ENCODE measurements around the gene SIGLEC1. TPM values are rescaled to one million over a fixed set of nuclear protein-coding genes. Genes with fewer than 3 reads are reported as not detected.

The SIGLEC1 gene
- total RNA-seq (2021): 0.13 TPM in 1 of 2 replicates, not detected in the other
- Bru-seq, nascent RNA: percentile 4 among the genes with signal in this experiment
- percentile 12 among the genes with signal in this experiment for BruChase-seq, experiment 1, labeled RNA remaining after a 2-hour chase
- BruChase-seq, experiment 2, labeled RNA remaining after a 6-hour chase: not detected
- long read RNA-seq: 0 reads

DNA sequence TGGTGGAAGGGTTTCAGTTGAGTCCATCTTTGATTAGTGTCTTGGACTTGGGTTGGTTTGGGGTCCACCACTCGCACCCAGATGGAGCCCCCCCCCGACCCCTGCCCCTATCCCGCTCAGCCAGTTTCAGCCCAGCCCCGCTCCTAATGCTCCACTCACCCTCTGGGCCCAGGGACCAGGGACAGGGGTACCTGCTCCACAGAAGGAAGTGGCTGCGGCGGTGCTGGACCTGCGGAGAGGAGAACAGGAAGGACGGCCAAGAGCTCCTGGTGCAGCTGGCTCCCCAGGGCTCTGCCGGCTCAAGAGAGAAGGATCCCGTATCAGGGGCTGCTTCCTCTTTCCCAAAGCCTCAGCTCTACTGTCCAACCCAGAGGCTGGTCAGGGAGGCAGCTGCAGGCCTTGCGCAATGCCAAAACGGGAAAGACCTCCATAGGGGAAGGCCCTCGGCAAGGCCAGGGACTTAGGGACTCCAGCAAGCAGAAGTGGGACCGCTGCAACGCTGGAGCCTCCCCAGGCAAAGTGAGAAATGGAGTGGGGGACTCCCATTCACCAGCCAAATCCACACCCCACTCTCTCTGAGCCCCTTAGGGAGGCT is at the start of gene SIGLEC1:
TSS of gene SIGLEC1 (minus strand) at position 322 of the 595 bp plus-strand sequence. CDS start 5,472 bp downstream, outside the sequence.
- CTCF ChIA-PET: interaction anchor here (2.6 kb wide), 1 partner anchor 149 kb away, joined by 14 read pairs; no protein-coding TSS in a partner anchor
- Histone ChIP-seq H2AFZ (no peak within 1 kb of the TSS), H3K27ac (no peak within 1 kb of the TSS), H3F3A (ENCODE audit: insufficient read depth, low read depth) (no peaks in the 10 kb centered on the region), H3K4me3 (no peak within 1 kb of the TSS), H3K4me2 (no peak within 1 kb of the TSS), H3K4me1 (replicated peaks; ENCODE audit: insufficient read depth) (no peaks in the 10 kb centered on the region), H4K20me1 (ENCODE audit: insufficient read depth) (no peaks in the 10 kb centered on the region), H3K27me3 (ENCODE audit: insufficient read depth, low read depth) (no peaks in the 10 kb centered on the region), H3K9me2 (ENCODE audit: insufficient read depth) (no peaks in the 10 kb centered on the region), H3K9me3 (ENCODE audit: insufficient read depth, low read depth) (no peaks in the 10 kb centered on the region), H3K79me2 (ENCODE audit: low read depth) (no peaks in the 10 kb centered on the region), H3K36me3 (ENCODE audit: low read depth) (no peaks in the 10 kb centered on the region)
- intact Hi-C loops (cut with micrococcal nuclease; ENCODE audit: unreplicated experiment): loop anchor here (10.0 kb wide), 1 partner anchor 132 kb away; the partner anchor contains the start of gene MAVS
- BruUV-seq (replicated peaks): no TSS peak
- POLR2A ChIA-PET (ENCODE audit: unreplicated experiment): no interaction called here
- no peak for TF ChIP-seq EZH2 (IDR thresholded peaks at IDR 0.05; ENCODE audit: low read depth)
- TF ChIP-seq, protein P1, sequence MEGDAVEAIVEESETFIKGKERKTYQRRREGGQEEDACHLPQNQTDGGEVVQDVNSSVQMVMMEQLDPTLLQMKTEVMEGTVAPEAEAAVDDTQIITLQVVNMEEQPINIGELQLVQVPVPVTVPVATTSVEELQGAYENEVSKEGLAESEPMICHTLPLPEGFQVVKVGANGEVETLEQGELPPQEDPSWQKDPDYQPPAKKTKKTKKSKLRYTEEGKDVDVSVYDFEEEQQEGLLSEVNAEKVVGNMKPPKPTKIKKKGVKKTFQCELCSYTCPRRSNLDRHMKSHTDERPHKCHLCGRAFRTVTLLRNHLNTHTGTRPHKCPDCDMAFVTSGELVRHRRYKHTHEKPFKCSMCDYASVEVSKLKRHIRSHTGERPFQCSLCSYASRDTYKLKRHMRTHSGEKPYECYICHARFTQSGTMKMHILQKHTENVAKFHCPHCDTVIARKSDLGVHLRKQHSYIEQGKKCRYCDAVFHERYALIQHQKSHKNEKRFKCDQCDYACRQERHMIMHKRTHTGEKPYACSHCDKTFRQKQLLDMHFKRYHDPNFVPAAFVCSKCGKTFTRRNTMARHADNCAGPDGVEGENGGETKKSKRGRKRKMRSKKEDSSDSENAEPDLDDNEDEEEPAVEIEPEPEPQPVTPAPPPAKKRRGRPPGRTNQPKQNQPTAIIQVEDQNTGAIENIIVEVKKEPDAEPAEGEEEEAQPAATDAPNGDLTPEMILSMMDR (conservative IDR thresholded peaks at IDR 0.05): no peak
- no peak for DNase-seq

DNA sequence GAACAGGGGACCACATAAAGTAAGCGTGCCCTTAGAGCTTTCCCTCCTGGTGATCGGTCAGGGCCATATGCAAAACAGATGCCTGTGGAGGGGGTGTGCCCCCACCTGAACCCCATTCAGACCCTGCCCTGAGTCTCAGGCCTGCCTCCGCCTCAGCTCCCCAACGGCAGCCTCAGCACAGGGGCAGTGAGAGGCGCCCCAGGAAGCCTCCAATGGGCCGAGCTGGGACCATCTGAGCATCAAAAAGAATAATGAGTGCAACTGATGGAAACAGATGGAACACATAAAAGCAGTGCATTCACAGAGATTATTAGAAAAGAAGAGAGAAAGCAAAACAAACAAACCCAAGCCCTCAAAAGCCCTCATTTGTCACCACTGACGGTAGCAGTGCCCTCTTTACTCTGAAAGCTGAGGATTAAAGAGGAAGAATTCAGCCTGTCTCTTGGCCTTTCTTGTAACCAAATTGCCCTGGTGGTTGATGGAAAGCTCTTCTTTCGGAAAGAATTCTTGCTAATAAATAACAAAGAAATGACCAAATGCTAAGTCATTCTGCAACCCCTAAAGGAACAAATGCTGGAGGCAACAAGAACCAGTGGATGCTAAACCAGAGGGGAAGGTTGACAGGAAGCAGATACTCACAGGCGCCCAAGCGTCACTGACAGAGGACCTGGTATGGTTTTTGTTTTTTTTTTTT is 48.4 kb upstream of the SIGLEC1 start:
- no peak for TF ChIP-seq EZH2 (IDR thresholded peaks at IDR 0.05; ENCODE audit: low read depth)
- TF ChIP-seq, protein P1 (conservative IDR thresholded peaks at IDR 0.05): no peak
- no peak for DNase-seq
- no peak overlapping the region for H3K4me3 ChIP-seq
- no peaks in the 10 kb centered on the region; the same call in 1 of the 2 replicates for H4K20me1 ChIP-seq (ENCODE audit: insufficient read depth)
- no peaks in the 10 kb centered on the region for H3K79me2 ChIP-seq (ENCODE audit: low read depth)
- H3F3A ChIP-seq (ENCODE audit: insufficient read depth, low read depth): no peaks in the 10 kb centered on the region
- H3K27me3 ChIP-seq (ENCODE audit: insufficient read depth, low read depth): no peaks in the 10 kb centered on the region
- no peak overlapping the region for H3K27ac ChIP-seq
- BruUV-seq (replicated peaks): no TSS peak
- intact Hi-C loops (cut with micrococcal nuclease; ENCODE audit: unreplicated experiment): no loop called here
- no peaks in the 10 kb centered on the region for H3K9me2 ChIP-seq (ENCODE audit: insufficient read depth)
- no peak overlapping the region for H2AFZ ChIP-seq
- ChIA-PET CTCF (no interaction called here), POLR2A (ENCODE audit: unreplicated experiment) (interaction anchor here (0.6 kb wide), 1 partner anchor 16 kb away, joined by 19 read pairs; no protein-coding TSS in a partner anchor)
- H3K4me1 ChIP-seq (replicated peaks; ENCODE audit: insufficient read depth): no peaks in the 10 kb centered on the region
- no peak overlapping the region for H3K4me2 ChIP-seq
- H3K36me3 ChIP-seq (ENCODE audit: low read depth): no peaks in the 10 kb centered on the region
- H3K9me3 ChIP-seq (ENCODE audit: insufficient read depth, low read depth): no peaks in the 10 kb centered on the region

DNA sequence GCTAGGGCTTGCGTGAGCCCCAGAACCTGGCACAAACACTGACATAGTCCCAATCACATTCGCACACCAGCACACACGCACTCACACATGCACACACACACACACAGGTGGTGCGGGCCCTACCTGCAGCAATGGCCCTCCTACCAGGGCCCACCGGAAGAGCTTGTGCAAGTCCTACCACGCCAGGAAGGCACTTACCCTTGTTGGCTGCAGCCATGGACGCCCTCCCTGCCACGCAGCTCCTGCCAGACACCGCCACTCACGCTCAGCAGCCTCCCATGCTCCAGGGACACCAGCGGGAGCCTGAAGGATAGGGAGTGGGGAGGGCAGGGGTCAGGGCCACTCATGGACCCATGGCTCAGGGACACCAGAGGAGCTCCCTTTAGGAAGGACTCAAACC is 47.5 kb upstream of the SIGLEC1 start:
- Histone ChIP-seq H3K4me2 (no peak overlapping the region), H2AFZ (no peak overlapping the region), H3K36me3 (ENCODE audit: low read depth) (no peaks in the 10 kb centered on the region), H3F3A (ENCODE audit: insufficient read depth, low read depth) (no peaks in the 10 kb centered on the region), H3K27me3 (ENCODE audit: insufficient read depth, low read depth) (no peaks in the 10 kb centered on the region), H3K4me1 (replicated peaks; ENCODE audit: insufficient read depth) (no peaks in the 10 kb centered on the region), H3K4me3 (no peak overlapping the region), H3K27ac (no peak overlapping the region), H3K79me2 (ENCODE audit: low read depth) (no peaks in the 10 kb centered on the region), H4K20me1 (ENCODE audit: insufficient read depth) (no peaks in the 10 kb centered on the region; the same call in 1 of the 2 replicates), H3K9me3 (ENCODE audit: insufficient read depth, low read depth) (no peaks in the 10 kb centered on the region), H3K9me2 (ENCODE audit: insufficient read depth) (no peaks in the 10 kb centered on the region)
- no peak for TF ChIP-seq EZH2 (IDR thresholded peaks at IDR 0.05; ENCODE audit: low read depth)
- TF ChIP-seq, protein P1 (conservative IDR thresholded peaks at IDR 0.05): no peak
- intact Hi-C loops (cut with micrococcal nuclease; ENCODE audit: unreplicated experiment): no loop called here
- CTCF ChIA-PET: no interaction called here
- BruUV-seq (replicated peaks): no TSS peak
- DNase-seq: no peak
- POLR2A ChIA-PET (ENCODE audit: unreplicated experiment): interaction anchor here (0.6 kb wide), 1 partner anchor 15 kb away, joined by 19 read pairs; no protein-coding TSS in a partner anchor

All from PC-9 (cell line).